Thyroid gland (tissue), 4 donors: Measurements from ENCODE around the gene SGCD.

Experiments used
- POLR2A ChIP-seq, 2 donors: fragments of 450-650 bp; IDR thresholded peaks; one replicate each; pipeline ENCODE4 v1.6.1; 2017; ENCODE audit warnings: antibody characterized with exemption in 2 of 2, mild to moderate bottlenecking in 2 of 2, moderate library complexity in 1 of 2
- TF ChIP-seq, protein P1 (sequence below), 6 experiments: fragments of 200-600 bp in 3 of 6; fragments of 450-650 bp in 3 of 6; sonication (generic) in 3 of 6; IDR thresholded peaks; one replicate each; pipeline ENCODE4 v1.5.1; 2016 to 2019; ENCODE audit warnings: antibody characterized with exemption in 6 of 6, mild to moderate bottlenecking in 2 of 6, inconsistent platforms in 1 of 6, moderate library complexity in 1 of 6

DNA sequence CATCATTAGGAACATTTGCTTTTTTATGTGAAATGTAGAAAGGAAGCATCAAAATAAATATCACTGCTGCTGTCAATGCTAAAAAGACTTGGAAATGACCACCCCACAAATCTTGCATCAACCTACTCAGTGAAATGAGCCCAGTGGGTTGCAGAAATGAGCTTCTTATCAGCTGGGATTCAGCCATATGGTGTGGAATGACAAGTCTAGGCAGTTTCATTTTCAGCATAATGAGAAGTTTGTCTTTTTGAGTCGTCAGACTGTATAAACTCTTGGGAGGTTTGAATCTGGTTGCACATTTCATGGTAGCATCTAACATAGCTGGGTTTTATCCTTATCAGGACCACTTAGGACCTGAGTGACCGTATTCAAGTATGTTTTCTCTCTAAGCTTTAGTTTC lies 272.0 kb downstream of the SGCD start:
- TF ChIP-seq, protein P1, sequence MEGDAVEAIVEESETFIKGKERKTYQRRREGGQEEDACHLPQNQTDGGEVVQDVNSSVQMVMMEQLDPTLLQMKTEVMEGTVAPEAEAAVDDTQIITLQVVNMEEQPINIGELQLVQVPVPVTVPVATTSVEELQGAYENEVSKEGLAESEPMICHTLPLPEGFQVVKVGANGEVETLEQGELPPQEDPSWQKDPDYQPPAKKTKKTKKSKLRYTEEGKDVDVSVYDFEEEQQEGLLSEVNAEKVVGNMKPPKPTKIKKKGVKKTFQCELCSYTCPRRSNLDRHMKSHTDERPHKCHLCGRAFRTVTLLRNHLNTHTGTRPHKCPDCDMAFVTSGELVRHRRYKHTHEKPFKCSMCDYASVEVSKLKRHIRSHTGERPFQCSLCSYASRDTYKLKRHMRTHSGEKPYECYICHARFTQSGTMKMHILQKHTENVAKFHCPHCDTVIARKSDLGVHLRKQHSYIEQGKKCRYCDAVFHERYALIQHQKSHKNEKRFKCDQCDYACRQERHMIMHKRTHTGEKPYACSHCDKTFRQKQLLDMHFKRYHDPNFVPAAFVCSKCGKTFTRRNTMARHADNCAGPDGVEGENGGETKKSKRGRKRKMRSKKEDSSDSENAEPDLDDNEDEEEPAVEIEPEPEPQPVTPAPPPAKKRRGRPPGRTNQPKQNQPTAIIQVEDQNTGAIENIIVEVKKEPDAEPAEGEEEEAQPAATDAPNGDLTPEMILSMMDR (IDR thresholded peaks at IDR 0.05): no peak
- TF ChIP-seq POLR2A (IDR thresholded peaks at IDR 0.05): no peak
